Mononuclear cell (primary cell): ENCODE results near the gene MEPE. TPM values are rescaled to one million over a fixed set of nuclear protein-coding genes. Genes with fewer than 3 reads are reported as not detected.
"Not testable (repeated sequence)": the region's sequence is repeated elsewhere in the genome, so short reads cannot be mapped to it uniquely, and the experiment has no call there.

Experiments
- H3K27me3 ChIP-seq: 2 replicates; pipeline ENCODE4 v1.6.0; 2011; ENCODE audit warnings: low read length, control low read depth; ENCODE audit not compliant: insufficient read depth
- H3K4me1 ChIP-seq: 2 replicates; pipeline ENCODE4 v1.5.1; 2011; ENCODE audit warnings: mild to moderate bottlenecking, low read length, control low read depth; ENCODE audit not compliant: insufficient read depth
- H3K4me3 ChIP-seq: 2 replicates; pipeline ENCODE4 v1.5.1; 2011; ENCODE audit warnings: mild to moderate bottlenecking, low read length, moderate library complexity
- H3K9me3 ChIP-seq: 2 replicates; pipeline ENCODE4 v1.5.1; 2011; ENCODE audit warnings: low read depth, mild to moderate bottlenecking, control low read depth, low read length
- total RNA-seq: library from RNA; depleted of rRNA; stranded (reverse); fragments of >200 nt; gene quantifications from one replicate; pipeline ENCODE4 v1.2.3, GENCODE V29; 2012

Gene MEPE
- total RNA-seq, 1 donor = 0.21 TPM

- Histone ChIP-seq H3K4me1 (peaks cover 22% of the 10 kb centered on the region), H3K27me3 (no peaks in the 10 kb centered on the region), H3K9me3 (no peaks in the 10 kb centered on the region), H3K4me3 (no peak overlapping the region)
These were observed 52.3 kb downstream of the MEPE start for GRCh38 chr4:87884976-87885549.

GRCh38 chr4:87886083-87886482 is 53.3 kb downstream of the MEPE start:
- Histone ChIP-seq H3K4me3 (no peak overlapping the region), H3K4me1 (peaks cover 31% of the 10 kb centered on the region), H3K27me3 (no peaks in the 10 kb centered on the region), H3K9me3 (no peaks in the 10 kb centered on the region)

GRCh38 chr4:87890753-87891152 is 58.0 kb downstream of the MEPE start:
- not testable (repeated sequence) for H3K27me3 ChIP-seq, H3K9me3 ChIP-seq, H3K4me3 ChIP-seq
- peaks cover 36% of the 10 kb centered on the region for H3K4me1 ChIP-seq

- peaks cover 4% of the 10 kb centered on the region for H3K27me3 ChIP-seq
- H3K9me3 ChIP-seq = no peaks in the 10 kb centered on the region
- H3K4me1 ChIP-seq = peaks cover 26% of the 10 kb centered on the region
- no peak overlapping the region for H3K4me3 ChIP-seq
These were observed 63.3 kb downstream of the MEPE start for GRCh38 chr4:87895964-87896621.

Other genes with a start within 250 kb of the MEPE start
- gene DSPP, start 224.4 kb upstream of the MEPE start, total RNA-seq = not detected
- gene DMP1, start 182.7 kb upstream of the MEPE start, total RNA-seq = not detected
- 0.21 TPM for gene IBSP, start 33.4 kb upstream of the MEPE start, total RNA-seq
- gene SPP1, start 142.7 kb downstream of the MEPE start, total RNA-seq = 0.10 TPM
- 8.0 TPM for gene PKD2, start 174.7 kb downstream of the MEPE start, total RNA-seq